T-cell (primary cell): ENCODE data around the gene ZDHHC24. TPM values are rescaled to one million over a fixed set of nuclear protein-coding genes. Genes with fewer than 3 reads are reported as not detected.
"Not testable (repeated sequence)": the region's sequence is repeated elsewhere in the genome, so short reads cannot be mapped to it uniquely, and the experiment has no call there.

Source experiments
- ATAC-seq, 4 experiments: fragments of 200-7000 bp in 3 of 4; fragments of 150-1000 bp in 1 of 4; cut with Tn5 transposase; replicated peaks in 1 of 4; 1 replicate in 3 of 4; 2 replicates in 1 of 4; pipeline ENCODE4 v1.10.0; 2021; ENCODE audit warnings: moderate library complexity in 3 of 4, mild to moderate bottlenecking in 2 of 4, moderate number of reproducible peaks in 1 of 4
- CTCF ChIA-PET, 2 donors: fragments of 300-600 bp; sonication (Branson Sonifier 250); formaldehyde crosslinking; loops; one replicate each; lab custom pipeline; 2022; ENCODE audit warnings: antibody characterized with exemption in 2 of 2; lab: Charles Lee
- POLR2A ChIA-PET, 2 donors: fragments of 300-600 bp; sonication (Branson Sonifier 250); formaldehyde crosslinking; loops; one replicate each; lab custom pipeline; 2022; ENCODE audit warnings: antibody characterized with exemption in 2 of 2; lab: Charles Lee
- DNase-seq, 35 experiments: peaks; one replicate each; pipeline versions ENCODE4 v3.0.0 to v3.0.0-alpha.2; 2013 to 2023
- H3K27ac ChIP-seq: one replicate; pipeline ENCODE4 v1.5.1; 2013; ENCODE audit warnings: low read length
- H3K27me3 ChIP-seq, 2 experiments: replicated peaks in 1 of 2; 1 replicate in 1 of 2; 2 replicates in 1 of 2; pipeline versions ENCODE4 v1.6.1 to v1.7.0; 2013; ENCODE audit warnings: low read length in 1 of 2, mixed read lengths in 1 of 2; ENCODE audit not compliant: control insufficient read depth in 2 of 2, insufficient read depth in 2 of 2; ENCODE audit errors: extremely low read depth in 1 of 2
- H3K36me3 ChIP-seq, 2 donors: 1 replicate in 1 of 2; 2 replicates in 1 of 2; pipeline versions ENCODE4 v1.6.1 to v1.7.0; 2013; ENCODE audit warnings: low read length in 1 of 2; ENCODE audit not compliant: control insufficient read depth in 2 of 2, insufficient read depth in 1 of 2; ENCODE audit errors: extremely low read depth in 1 of 2
- H3K4me1 ChIP-seq, 2 experiments: 1 replicate in 1 of 2; 2 replicates in 1 of 2; pipeline versions ENCODE4 v1.6.1 to v1.7.0; 2013; ENCODE audit warnings: low read length in 2 of 2, mixed read lengths in 1 of 2; ENCODE audit not compliant: insufficient read depth in 2 of 2, control insufficient read depth in 1 of 2; ENCODE audit errors: extremely low read depth in 1 of 2
- H3K4me3 ChIP-seq, 2 donors: 1 replicate in 1 of 2; 2 replicates in 1 of 2; pipeline versions ENCODE4 v1.5.1 to v1.7.0; 2013; ENCODE audit warnings: mild to moderate bottlenecking in 2 of 2, low read length in 1 of 2, moderate library complexity in 1 of 2; ENCODE audit not compliant: control insufficient read depth in 1 of 2; ENCODE audit errors: extremely low read depth in 1 of 2
- H3K9me3 ChIP-seq: 2 replicates; pipeline ENCODE4 v1.7.0; 2013
- H3K27ac Mint-ChIP-seq, 2 donors: one replicate each; pipeline ENCODE4 v1.8.0; 2020 to 2021; ENCODE audit warnings: mild to moderate bottlenecking in 2 of 2, mixed read lengths in 2 of 2
- H3K27me3 Mint-ChIP-seq, 2 donors: one replicate each; pipeline ENCODE4 v1.8.0; 2021 to 2022; ENCODE audit warnings: mixed read lengths in 2 of 2
- H3K36me3 Mint-ChIP-seq: one replicate; pipeline ENCODE4 v1.8.0; 2021; ENCODE audit warnings: mixed read lengths
- H3K4me1 Mint-ChIP-seq, 3 donors: one replicate each; pipeline ENCODE4 v1.8.0; 2020 to 2022; ENCODE audit warnings: mixed read lengths in 3 of 3, mild to moderate bottlenecking in 1 of 3
- H3K4me3 Mint-ChIP-seq, 3 donors: one replicate each; pipeline ENCODE4 v1.8.0; 2020 to 2022; ENCODE audit warnings: mild to moderate bottlenecking in 3 of 3, mixed read lengths in 3 of 3, moderate library complexity in 3 of 3
- H3K9me3 Mint-ChIP-seq, 3 donors: one replicate each; pipeline ENCODE4 v1.8.0; 2020 to 2022; ENCODE audit warnings: mixed read lengths in 3 of 3
- WGBS: methylation state at CpG from one replicate; pipeline ENCODE4 v1.1.5; 2013; ENCODE audit warnings: missing lambda C conversion rate; ENCODE audit not compliant: insufficient coverage; 5-methylcytosine and 5-hydroxymethylcytosine counted together
- total RNA-seq, 35 experiments: library from RNA in 6 of 35; stranded (reverse) in 6 of 35; fragments of 120-200 nt in 1 of 35; gene quantifications; one replicate each; pipeline versions ENCODE4 v1.2.1 to v1.2.4 and lab custom pipeline; 2013 to 2026

ZDHHC24 gene
- total RNA-seq, 5 donors from 2014 or later (not counting 1 experiment from before 2014, with no cell fraction given), result 17.2 to 25.7 (median 23.5) TPM

GRCh38 chr11:66546368-66546965 lies 619 bp upstream of the ZDHHC24 start, which contains the start of gene ACTN3:
ACTN3 (plus strand) TSS chr11:66546903; CDS start chr11:66546938, 35 bp downstream.
- 12% methylated on average over 23 of the region's 37 CpGs for WGBS
- Mint-ChIP-seq H3K27ac (peak within 1 kb of the TSS; percentile 78 to 82), H3K4me3 (peak within 1 kb of the TSS; percentile 81 to 85 (median 85)), H3K4me1 (peaks cover 35 to 48% (median 44%) of the 10 kb centered on the region in 3 donors), H3K27me3 (no peaks in the 10 kb centered on the region), H3K9me3 (no peaks in the 10 kb centered on the region), H3K36me3 (peaks cover 14% of the 10 kb centered on the region)
- ATAC-seq, result peak in 1 of 4 experiments; percentile 0
- ChIA-PET POLR2A (interaction anchor here in 1 of 2 donors (1.8 kb wide), 1 partner anchor 73 kb away, joined by 7 read pairs; no protein-coding TSS in a partner anchor), CTCF (interaction anchor here (0.5 to 1.2 kb wide), 7 partner anchors 15 to 131 kb away, joined by 3 to 4 read pairs (median 3); partner anchors contain the start of genes CTSF (in 1 of the 2), PELI3 (in 1 of the 2), RBM14 (in 1 of the 2) and RBM4 (in 1 of the 2))
- Histone ChIP-seq H3K4me1 (peaks cover 8 to 42% of the 10 kb centered on the region in 2 experiments), H3K36me3 (peaks cover 0 to 17% of the 10 kb centered on the region in 2 donors), H3K4me3 (peak within 1 kb of the TSS; percentile 57 to 86), H3K9me3 (no peaks in the 10 kb centered on the region), H3K27ac (peak within 1 kb of the TSS; percentile 82), H3K27me3 (peaks cover 0 to 2% of the 10 kb centered on the region in 2 experiments)
- DNase-seq, result peak in 1 of 35 experiments; percentile 36

- Histone ChIP-seq H3K4me1 (peaks cover 8 to 42% of the 10 kb centered on the region in 2 experiments), H3K36me3 (peaks cover 2 to 26% of the 10 kb centered on the region in 2 donors), H3K4me3 (peak overlapping the region; percentile 57 to 86), H3K27ac (peak overlapping the region; percentile 69)
- ATAC-seq, H3K9me3 Mint-ChIP-seq, H3K9me3 ChIP-seq, H3K27me3 Mint-ChIP-seq, DNase-seq, H3K27me3 ChIP-seq: not testable (repeated sequence)
- Mint-ChIP-seq H3K4me1 (peaks cover 35 to 48% (median 45%) of the 10 kb centered on the region in 3 donors), H3K27ac (peak overlapping the region; percentile 86 to 91), H3K36me3 (peaks cover 15% of the 10 kb centered on the region), H3K4me3 (peak overlapping the region; percentile 81 to 85 (median 85))
- 55% methylated on average over 9 of the region's 14 CpGs for WGBS
- CTCF ChIA-PET, result interaction anchor here in 1 of 2 donors (1.3 to 1.6 kb wide), 2 partner anchors 93 to 133 kb away, joined by 4 to 12 read pairs; partner anchors contain the start of genes RBM4 and RBM4B
- POLR2A ChIA-PET, result interaction anchor here in 1 of 2 donors (1.8 kb wide), 1 partner anchor 74 kb away, joined by 7 read pairs; no protein-coding TSS in a partner anchor
These were observed 896 bp downstream of the ZDHHC24 start for GRCh38 chr11:66544952-66545351.

GRCh38 chr11:66543263-66544107 lies 2.4 kb downstream of the ZDHHC24 start:
- H3K4me3 Mint-ChIP-seq, result peak overlapping the region; percentile 58 to 81 (median 61)
- H3K36me3 Mint-ChIP-seq, result peaks cover 19% of the 10 kb centered on the region
- no peaks in the 10 kb centered on the region for H3K9me3 Mint-ChIP-seq
- DNase-seq, result peak; percentile 45 to 85 (median 64)
- peaks cover 4 to 40% of the 10 kb centered on the region in 2 donors for H3K36me3 ChIP-seq
- H3K27me3 Mint-ChIP-seq, result no peaks in the 10 kb centered on the region
- peaks cover 8 to 42% of the 10 kb centered on the region in 2 experiments for H3K4me1 ChIP-seq
- peak overlapping the region; percentile 88 to 96 for H3K27ac Mint-ChIP-seq
- ChIA-PET POLR2A (no interaction called here), CTCF (interaction anchor here in 1 of 2 donors (0.6 to 1.6 kb wide), 4 partner anchors 78 to 276 kb away, joined by 3 to 12 read pairs (median 4); partner anchors contain the start of genes RBM4 and RBM4B)
- 25% methylated on average over 26 of the region's 26 CpGs for WGBS
- H3K4me1 Mint-ChIP-seq, result peaks cover 35 to 45% (median 44%) of the 10 kb centered on the region in 3 donors
- H3K4me3 ChIP-seq, result peak overlapping the region; percentile 25 to 38
- peaks cover 0 to 2% of the 10 kb centered on the region in 2 experiments for H3K27me3 ChIP-seq
- peak; percentile 71 to 75 (median 73) for ATAC-seq
- H3K9me3 ChIP-seq, result no peaks in the 10 kb centered on the region
- H3K27ac ChIP-seq, result peak overlapping the region; percentile 69

- Histone ChIP-seq H3K4me3 (no peak overlapping the region), H3K27ac (no peak overlapping the region), H3K27me3 (no peaks in the 10 kb centered on the region), H3K36me3 (peaks cover 4 to 42% of the 10 kb centered on the region in 2 donors), H3K4me1 (peaks cover 8 to 42% of the 10 kb centered on the region in 2 experiments), H3K9me3 (no peaks in the 10 kb centered on the region)
- ATAC-seq, result no peak
- CTCF ChIA-PET, result interaction anchor here in 1 of 2 donors (0.9 to 1.3 kb wide), 2 partner anchors 135 to 274 kb away, joined by 3 to 6 read pairs; partner anchors contain the start of gene RBM4B
- no peak for DNase-seq
- peaks cover 22% of the 10 kb centered on the region for H3K36me3 Mint-ChIP-seq
- no peaks in the 10 kb centered on the region for H3K9me3 Mint-ChIP-seq
- H3K4me1 Mint-ChIP-seq, result peaks cover 35 to 45% (median 44%) of the 10 kb centered on the region in 3 donors
- POLR2A ChIA-PET, result no interaction called here
- peak overlapping the region in 2 of 3 donors; percentile 21 to 81 for H3K4me3 Mint-ChIP-seq
- WGBS, result 88% methylated on average over 10 of the region's 10 CpGs
- no peaks in the 10 kb centered on the region for H3K27me3 Mint-ChIP-seq
- H3K27ac Mint-ChIP-seq, result peak overlapping the region; percentile 88 to 96
These were observed 3.5 kb downstream of the ZDHHC24 start for GRCh38 chr11:66542362-66542761.

GRCh38 chr11:66541892-66542291 lies 4.0 kb downstream of the ZDHHC24 start:
- Histone ChIP-seq H3K27me3 (no peaks in the 10 kb centered on the region), H3K27ac (no peak overlapping the region), H3K4me1 (peaks cover 8 to 38% of the 10 kb centered on the region in 2 experiments), H3K4me3 (no peak overlapping the region), H3K9me3 (no peaks in the 10 kb centered on the region), H3K36me3 (peaks cover 4 to 46% of the 10 kb centered on the region in 2 donors)
- 98% methylated on average over 4 of the region's 4 CpGs for WGBS
- ATAC-seq (no peak), DNase-seq (no peak)
- Mint-ChIP-seq H3K36me3 (peaks cover 26% of the 10 kb centered on the region), H3K27ac (peak overlapping the region in 1 of 2 donors; percentile 88), H3K4me1 (peaks cover 35 to 45% (median 44%) of the 10 kb centered on the region in 3 donors), H3K9me3 (no peaks in the 10 kb centered on the region), H3K4me3 (peak overlapping the region in 2 of 3 donors; percentile 21 to 81), H3K27me3 (no peaks in the 10 kb centered on the region)
- ChIA-PET POLR2A (no interaction called here), CTCF (interaction anchor here in 1 of 2 donors (1.3 kb wide), 1 partner anchor 136 kb away, joined by 6 read pairs; the partner anchor contains the start of gene RBM4B)
